HepG2 (cell line): ENCODE data around the gene PASK. TPM values are rescaled to one million over a fixed set of nuclear protein-coding genes. Genes with fewer than 3 reads are reported as not detected.

ENCODE experiments used
- ATAC-seq: fragments of 200-7000 bp; cut with Tn5 transposase; 3 replicates; pipeline ENCODE4 v1.9.1; 2020; ENCODE audit warnings: mild to moderate bottlenecking, moderate library complexity
- BruUV-seq: library from RNA; stranded (reverse); fragments of 400-500 nt; replicated peaks from 2 replicates; lab custom pipeline; 2021; lab: Mats Ljungman, UMichigan
- CTCF ChIA-PET: fragments of 300-600 bp; formaldehyde crosslinking; extraction: SDS; loops from one replicate; lab custom pipeline; 2021; ENCODE audit warnings: low total read pairs, inconsistent platforms, low intra/inter-chr PET ratio; lab: Yijun Ruan, JAX
- POLR2A ChIA-PET: fragments of 350-600 bp; sonication (Branson Sonifier 250); formaldehyde crosslinking; loops from one replicate; lab custom pipeline; 2020; ENCODE audit warnings: antibody characterized with exemption, inconsistent platforms; lab: Yijun Ruan, JAX
- DNase-seq: peaks from one replicate; pipeline ENCODE4 v3.0.0-alpha.2; 2015; ENCODE audit warnings: low spot score
- FAIRE-seq: peaks from 3 replicates; lab custom pipeline; 2011; peaks lifted over from hg19 to GRCh38; lab: Jason Lieb, UNC
- H2AFZ ChIP-seq: one replicate; pipeline ENCODE4 v1.6.1; 2011; ENCODE audit warnings: low read length, inconsistent platforms
- H3K27ac ChIP-seq: fragments of 300-600 bp; 3 replicates; pipeline ENCODE4 v1.8.0; 2011; ENCODE audit warnings: mixed run types, mild to moderate bottlenecking, mixed read lengths, low read length, inconsistent platforms; ENCODE audit not compliant: insufficient read depth; ENCODE audit errors: extremely low read length
- H3K27me3 ChIP-seq, 2 experiments: fragments of 200-600 bp in 1 of 2; 2 replicates in 1 of 2; 3 replicates in 1 of 2; pipeline versions ENCODE4 v1.6.0 to v1.8.0; 2011; ENCODE audit warnings: low read length in 2 of 2, mild to moderate bottlenecking in 2 of 2, moderate library complexity in 2 of 2, inconsistent platforms in 1 of 2; ENCODE audit not compliant: insufficient read depth in 2 of 2, control insufficient read depth in 1 of 2
- H3K36me3 ChIP-seq, 2 experiments: fragments of 200-600 bp in 1 of 2; replicated peaks in 1 of 2; 2 replicates in 1 of 2; 3 replicates in 1 of 2; pipeline versions ENCODE4 v1.5.1 to v1.8.0; 2011; ENCODE audit warnings: low read length in 2 of 2, inconsistent platforms in 1 of 2; ENCODE audit not compliant: insufficient read depth in 2 of 2, control insufficient read depth in 1 of 2
- H3K4me1 ChIP-seq: 2 replicates; pipeline ENCODE4 v1.5.1; 2012; ENCODE audit warnings: low read length, inconsistent platforms; ENCODE audit not compliant: insufficient read depth
- H3K4me2 ChIP-seq: 2 replicates; pipeline ENCODE4 v1.6.0; 2011; ENCODE audit warnings: low read depth, low read length, inconsistent platforms
- H3K4me3 ChIP-seq, 3 experiments: fragments of 200-600 bp in 1 of 3; sonication (generic), shearing (Covaris generic) in 1 of 3; replicated peaks in 1 of 3; 2 replicates each; pipeline ENCODE4 v1.5.1; 2011 to 2016; ENCODE audit warnings: low read length in 3 of 3, inconsistent platforms in 2 of 3, low read depth in 2 of 3, mild to moderate bottlenecking in 2 of 3, control low read depth in 1 of 3, mixed read lengths in 1 of 3; ENCODE audit not compliant: insufficient read depth in 1 of 3
- H3K79me2 ChIP-seq: one replicate; pipeline ENCODE4 v1.6.1; 2011; ENCODE audit warnings: low read length, inconsistent platforms; ENCODE audit not compliant: insufficient read depth
- H3K9ac ChIP-seq: 2 replicates; pipeline ENCODE4 v1.6.0; 2011; ENCODE audit warnings: mild to moderate bottlenecking, low read depth, low read length, inconsistent platforms; ENCODE audit not compliant: insufficient read depth
- H3K9me3 ChIP-seq: 2 replicates; pipeline ENCODE4 v1.5.1; 2012; ENCODE audit warnings: mild to moderate bottlenecking, low read length
- H4K20me1 ChIP-seq: 2 replicates; pipeline ENCODE4 v1.6.0; 2011; ENCODE audit warnings: inconsistent platforms, mild to moderate bottlenecking, low read length, moderate library complexity; ENCODE audit not compliant: insufficient read depth
- FOXK1 ChIP-seq: sonication (generic); formaldehyde crosslinking; IDR thresholded peaks from 2 replicates; pipeline ENCODE4 v1.4.0; 2020; ENCODE audit warnings: low read depth, missing genetic modification reagents, borderline replicate concordance
- ISL2 ChIP-seq: sonication (generic); formaldehyde crosslinking; IDR thresholded peaks from 2 replicates; pipeline ENCODE4 v1.5.0; 2020; ENCODE audit warnings: missing genetic modification reagents
- JDP2 ChIP-seq: sonication (generic); formaldehyde crosslinking; IDR thresholded peaks from 2 replicates; pipeline ENCODE4 v1.8.1; 2022; ENCODE audit warnings: missing genetic modification reagents, borderline replicate concordance
- NR2F1 ChIP-seq, 2 experiments: fragments of 450-650 bp in 1 of 2; formaldehyde crosslinking in 1 of 2; IDR thresholded peaks; 2 replicates each; pipeline versions ENCODE4 v1.5.0 to v1.6.1; 2016 to 2020; ENCODE audit warnings: mild to moderate bottlenecking in 1 of 2, missing compliant biosample characterization in 1 of 2, missing genetic modification reagents in 1 of 2, moderate library complexity in 1 of 2
- YEATS4 ChIP-seq: sonication (generic); formaldehyde crosslinking; IDR thresholded peaks from 2 replicates; pipeline ENCODE4 v1.4.0; 2020; ENCODE audit warnings: missing genetic modification reagents, borderline replicate concordance
- ZBTB8A ChIP-seq: sonication (generic); formaldehyde crosslinking; IDR thresholded peaks from 2 replicates; pipeline ENCODE4 v1.4.0; 2020; ENCODE audit warnings: mild to moderate bottlenecking, low read depth, missing genetic modification reagents, borderline replicate concordance
- ZFP36 ChIP-seq: fragments of 150-350 bp; IDR thresholded peaks from 2 replicates; pipeline ENCODE4 v1.6.1; 2018; ENCODE audit warnings: borderline replicate concordance, low read length, low read depth; ENCODE audit not compliant: partially characterized antibody
- ZSCAN29 ChIP-seq: sonication (generic); formaldehyde crosslinking; conservative IDR thresholded peaks from 2 replicates; pipeline ENCODE4 v1.4.0; 2020; ENCODE audit warnings: mild to moderate bottlenecking, missing genetic modification reagents
- WGBS: methylation state at CpG from one replicate; pipeline ENCODE4 v1.1.6; 2017; ENCODE audit warnings: low lambda C conversion rate; 5-methylcytosine and 5-hydroxymethylcytosine counted together
- in situ Hi-C: cut with HindIII; loops from 2 replicates; pipeline ENCODE4 v1.10.0; 2017; ENCODE audit warnings: low pct_unique_long_range_greater_than_20kb; ENCODE audit not compliant: extremely low pct_ligation_motif_present
- intact Hi-C: fragments of 100-400 bp; cut with micrococcal nuclease; formaldehyde crosslinking; loops from one replicate; pipeline ENCODE4 v1.10.0; 2022; ENCODE audit not compliant: unreplicated experiment
- polyA plus RNA-seq, 8 experiments: library from polyadenylated mRNA; depleted of rRNA in 3 of 8; stranded (reverse) in 7 of 8; unstranded in 1 of 8; fragments of >200 nt; fragmentation: Illumina TruSeq in 4 of 8; extraction: Trizol in 4 of 8; gene quantifications; 2 replicates each; pipeline versions ENCODE4 v1.2.1 to v1.2.3, GENCODE V29; 2011 to 2016; ENCODE audit warnings: low read depth in 4 of 8, missing spikeins in 1 of 8, mixed read lengths in 1 of 8; ENCODE audit not compliant: insufficient read depth in 1 of 8
- total RNA-seq, 5 experiments: library from RNA; depleted of rRNA; stranded (reverse); fragments of >200 nt; fragmentation: Illumina TruSeq; extraction: Trizol; gene quantifications; 2 replicates each; pipeline ENCODE4 v1.2.3, GENCODE V29; 2016; ENCODE audit warnings: low read depth in 1 of 5
- TF ChIP-seq, protein P1 (sequence below): sonication (generic); IDR thresholded peaks from 2 replicates; pipeline ENCODE4 v1.6.1; 2016; ENCODE audit warnings: low read depth, borderline replicate concordance
- TF ChIP-seq, protein P2 (sequence below): sonication (generic); formaldehyde crosslinking; IDR thresholded peaks from 2 replicates; pipeline ENCODE4 v1.4.0; 2020; ENCODE audit warnings: mild to moderate bottlenecking, missing genetic modification reagents

Gene PASK
- total and polyA plus RNA-seq, 2 of the 13 experiments (the other 11 are each of a cell fraction or from before 2014, with no cell fraction given): 6.9 to 17.0 TPM

DNA sequence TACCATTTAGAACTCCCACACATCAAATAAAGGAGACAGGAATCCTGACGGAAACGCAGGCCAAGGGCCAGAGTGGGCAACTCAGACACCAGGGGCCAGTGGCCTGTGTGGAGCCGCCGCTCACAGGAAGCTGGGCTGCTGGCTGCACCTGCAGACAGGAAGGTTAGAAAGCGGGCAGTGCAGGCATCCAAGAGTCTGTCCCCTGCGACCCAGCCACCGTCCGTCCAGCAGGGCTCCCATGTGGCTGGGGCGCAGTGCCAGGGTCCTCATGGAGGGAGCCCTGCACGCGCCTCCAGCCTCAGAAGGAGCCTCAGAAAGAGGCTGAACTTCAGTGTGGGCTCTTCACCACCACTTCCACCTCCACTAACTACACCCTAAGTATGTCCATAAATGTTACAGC is 36.7 kb upstream of the PASK start:
- in situ Hi-C loops: no loop called here
- Histone ChIP-seq H3K4me3 (no peak overlapping the region), H3K79me2 (no peaks in the 10 kb centered on the region), H3K27me3 (peaks cover 8 to 30% of the 10 kb centered on the region in 2 experiments), H3K36me3 (peaks cover 3 to 5% of the 10 kb centered on the region in 2 experiments; a peak in 3 of 5 replicates), H2AFZ (no peak overlapping the region), H3K4me2 (no peak overlapping the region), H3K27ac (no peak overlapping the region), H3K9ac (no peak overlapping the region), H3K4me1 (peaks cover 23% of the 10 kb centered on the region), H4K20me1 (no peaks in the 10 kb centered on the region), H3K9me3 (no peaks in the 10 kb centered on the region)
- POLR2A ChIA-PET: no interaction called here
- FAIRE-seq (no peak), DNase-seq (no peak), ATAC-seq (no peak)
- 84% methylated on average over 6 of the region's 11 CpGs for WGBS
- no TSS peak for BruUV-seq
- intact Hi-C loops: no loop called here
- TF ChIP-seq YEATS4 (CRISPR knock-in tag) (no peak), JDP2 (no peak), ZBTB8A (no peak), ZSCAN29 (no peak), NR2F1 (CRISPR knock-in tag; IDR thresholded peaks at IDR 0.05) (no peak), FOXK1 (CRISPR knock-in tag) (no peak), ZFP36 (no peak), ISL2 (CRISPR knock-in tag) (no peak)
- TF ChIP-seq, protein P1, sequence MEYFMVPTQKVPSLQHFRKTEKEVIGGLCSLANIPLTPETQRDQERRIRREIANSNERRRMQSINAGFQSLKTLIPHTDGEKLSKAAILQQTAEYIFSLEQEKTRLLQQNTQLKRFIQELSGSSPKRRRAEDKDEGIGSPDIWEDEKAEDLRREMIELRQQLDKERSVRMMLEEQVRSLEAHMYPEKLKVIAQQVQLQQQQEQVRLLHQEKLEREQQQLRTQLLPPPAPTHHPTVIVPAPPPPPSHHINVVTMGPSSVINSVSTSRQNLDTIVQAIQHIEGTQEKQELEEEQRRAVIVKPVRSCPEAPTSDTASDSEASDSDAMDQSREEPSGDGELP: no peak
- TF ChIP-seq, protein P2, sequence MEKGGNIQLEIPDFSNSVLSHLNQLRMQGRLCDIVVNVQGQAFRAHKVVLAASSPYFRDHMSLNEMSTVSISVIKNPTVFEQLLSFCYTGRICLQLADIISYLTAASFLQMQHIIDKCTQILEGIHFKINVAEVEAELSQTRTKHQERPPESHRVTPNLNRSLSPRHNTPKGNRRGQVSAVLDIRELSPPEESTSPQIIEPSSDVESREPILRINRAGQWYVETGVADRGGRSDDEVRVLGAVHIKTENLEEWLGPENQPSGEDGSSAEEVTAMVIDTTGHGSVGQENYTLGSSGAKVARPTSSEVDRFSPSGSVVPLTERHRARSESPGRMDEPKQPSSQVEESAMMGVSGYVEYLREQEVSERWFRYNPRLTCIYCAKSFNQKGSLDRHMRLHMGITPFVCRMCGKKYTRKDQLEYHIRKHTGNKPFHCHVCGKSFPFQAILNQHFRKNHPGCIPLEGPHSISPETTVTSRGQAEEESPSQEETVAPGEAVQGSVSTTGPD (CRISPR knock-in tag): no peak
- CTCF ChIA-PET: no interaction called here
